ENCODE measurements around the gene DISP1.

- TF ChIP-seq EZH2 (IDR thresholded peaks at IDR 0.05; ENCODE audit: insufficient read depth, poor library complexity, severe bottlenecking) (no peak), EZH2phosphoT487 (IDR thresholded peaks at IDR 0.05; ENCODE audit: insufficient read depth, low read depth) (no peak)
Observed at GRCh38 chr1:222798116-222798515, 16.7 kb upstream of the DISP1 start.

All from GM23248 (cell line).